NCI-H1694 treated with DMSO at 0.1 percent for 48 hours (cell line): ENCODE results near the gene NME9.

ENCODE experiments used
- DNase-seq: peaks from one replicate; lab custom pipeline; 2025; lab: John Stamatoyannopoulos, UW

The NME9 gene

DNA sequence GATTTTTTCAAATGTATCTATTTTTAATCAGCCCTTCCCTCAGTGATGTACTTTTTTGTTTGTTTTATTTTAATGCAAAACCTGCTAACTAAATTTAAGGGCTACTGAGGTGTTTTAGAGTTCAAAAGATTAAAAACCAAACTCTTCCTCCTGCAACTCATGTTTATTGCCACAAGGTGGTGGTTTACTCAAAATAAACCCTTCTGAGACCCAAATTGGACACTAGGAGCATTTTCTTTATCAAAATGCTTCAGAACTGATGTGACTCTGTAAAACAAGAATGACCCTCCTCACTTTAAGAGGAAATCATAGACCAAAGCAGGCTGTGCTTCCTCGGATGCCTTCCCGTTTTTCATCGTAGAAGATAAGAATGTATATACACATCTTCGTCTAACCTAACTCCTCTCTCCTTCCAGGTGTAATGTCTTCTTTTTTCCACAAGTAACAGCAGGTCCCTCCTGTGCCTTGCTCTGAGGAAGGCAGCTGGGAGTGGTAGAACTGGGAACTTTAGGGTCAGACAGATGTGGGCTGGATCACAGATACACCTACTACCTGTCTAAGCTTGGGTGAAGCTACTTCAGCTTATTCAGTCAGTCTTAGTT is 2.9 kb upstream of the NME9 start:
- DNase-seq = peak; percentile 54

DNA sequence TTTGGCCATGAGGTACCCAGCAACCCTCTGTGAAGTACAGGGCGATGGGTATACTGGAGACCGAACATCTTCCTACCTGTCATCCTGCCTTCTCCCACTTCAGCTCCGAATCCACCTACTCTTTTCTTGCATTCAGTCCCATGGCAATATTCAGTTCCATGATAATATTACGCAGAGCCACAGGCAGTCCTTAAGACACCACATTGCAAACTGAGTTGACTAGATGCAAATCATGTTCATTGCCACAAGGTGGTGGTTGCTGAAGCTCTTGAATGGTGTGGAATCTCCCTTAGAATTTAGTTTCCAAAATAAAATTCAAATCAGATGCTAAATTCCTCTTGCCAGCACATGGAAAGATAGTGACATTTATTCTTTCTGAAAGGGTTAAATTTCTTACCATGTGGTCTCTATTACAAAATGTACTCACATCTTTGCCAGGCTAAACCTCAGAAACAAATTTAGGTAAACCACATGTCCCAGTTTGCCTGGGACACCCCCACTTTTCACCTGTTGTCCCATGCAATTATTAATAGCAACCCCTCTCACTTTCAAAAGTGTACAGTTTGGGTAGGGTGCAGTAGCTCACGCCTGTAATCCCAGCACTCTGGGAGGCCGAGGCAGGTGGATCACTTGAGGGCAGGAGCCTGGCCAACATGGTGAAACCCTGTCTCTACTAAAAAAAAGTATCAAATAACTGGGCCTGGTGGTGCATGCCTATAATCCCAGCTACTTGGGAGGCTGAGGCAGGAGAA is 1.7 kb upstream of the NME9 start:
- peak; percentile 7 for DNase-seq

GRCh38 chr3:138329984-138330293 is 288 bp upstream of the NME9 start:
- DNase-seq = no peak

DNA sequence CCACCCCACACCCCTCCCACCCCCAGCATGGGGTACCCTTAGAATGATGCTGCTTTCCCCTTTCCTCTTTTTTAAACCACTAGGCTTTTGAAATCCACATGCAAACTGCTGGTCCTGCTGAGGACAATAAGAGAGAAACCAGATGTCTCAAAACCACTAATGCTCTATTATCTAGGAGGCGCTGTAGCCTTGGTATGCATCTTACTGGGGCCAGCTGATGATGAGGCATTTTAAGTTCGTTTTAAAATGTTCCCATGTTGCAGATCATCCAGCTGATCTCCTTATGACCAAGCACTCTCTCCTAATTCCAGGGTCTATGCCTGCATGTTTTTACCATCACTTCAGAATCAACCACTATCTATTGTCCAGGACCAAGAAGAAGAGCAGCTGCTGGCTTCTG is 1.3 kb downstream of the NME9 start:
- no peak for DNase-seq

- DNase-seq = no peak
Observed at GRCh38 chr3:138327831-138328230, 1.8 kb downstream of the NME9 start.

DNA sequence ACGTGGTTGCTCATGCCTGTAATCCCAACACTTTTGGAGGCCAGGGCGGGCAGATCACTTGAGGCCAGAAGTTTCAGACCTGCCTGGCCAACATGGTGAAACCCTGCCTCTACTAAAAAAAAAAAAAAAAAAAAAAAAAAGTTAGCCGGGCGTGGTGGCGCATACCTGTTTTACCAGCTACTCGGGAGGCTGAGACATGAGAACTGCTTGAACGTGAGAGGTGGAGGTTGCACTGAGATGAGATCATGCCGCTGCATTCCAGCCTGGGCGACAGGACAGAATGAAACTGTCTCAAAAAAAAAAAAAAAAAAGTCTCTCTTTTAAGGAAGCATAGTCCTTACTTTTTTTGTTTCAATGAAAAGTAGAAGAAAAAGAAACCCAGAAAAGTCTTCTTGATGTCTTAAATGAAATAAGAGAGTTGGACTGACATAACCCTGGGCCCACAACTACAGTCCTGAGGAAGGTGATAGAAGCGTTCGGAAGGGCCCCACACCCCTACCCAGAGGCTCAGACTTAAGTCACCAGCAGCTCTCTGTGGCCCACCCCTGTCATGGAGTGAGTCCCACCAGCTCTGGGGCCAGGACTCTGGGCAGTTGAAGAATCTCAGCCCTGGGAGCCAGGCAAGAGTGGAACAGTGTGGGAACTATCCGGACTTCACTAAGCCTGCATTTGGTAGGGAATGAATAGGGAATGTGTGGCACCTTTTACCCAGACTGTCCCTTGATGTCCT is 2.6 kb downstream of the NME9 start:
- DNase-seq = no peak

GRCh38 chr3:138325990-138326389 is 3.7 kb downstream of the NME9 start:
- no peak for DNase-seq

GRCh38 chr3:138323971-138324370 is 5.7 kb downstream of the NME9 start:
- DNase-seq = no peak

DNA sequence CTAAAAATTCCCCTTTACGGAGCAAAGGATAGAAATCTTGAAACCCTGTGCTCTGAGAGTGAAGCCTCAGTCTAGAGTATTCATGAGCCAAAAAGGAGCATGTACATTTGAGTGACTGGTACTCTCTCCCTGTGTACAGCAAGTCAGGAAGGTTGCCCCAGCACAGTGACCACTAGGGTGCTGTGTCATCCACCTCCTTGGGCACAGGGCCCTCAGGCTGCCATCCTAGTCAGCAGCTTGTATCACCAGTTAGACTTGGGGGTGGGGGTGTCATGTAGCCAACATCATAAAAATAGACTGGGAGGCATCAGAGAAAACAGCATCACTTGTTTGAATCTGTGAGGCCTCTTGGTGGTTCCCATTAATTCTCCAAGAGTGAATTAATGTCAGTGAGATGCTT is 12.0 kb downstream of the NME9 start:
- DNase-seq = no peak

DNA sequence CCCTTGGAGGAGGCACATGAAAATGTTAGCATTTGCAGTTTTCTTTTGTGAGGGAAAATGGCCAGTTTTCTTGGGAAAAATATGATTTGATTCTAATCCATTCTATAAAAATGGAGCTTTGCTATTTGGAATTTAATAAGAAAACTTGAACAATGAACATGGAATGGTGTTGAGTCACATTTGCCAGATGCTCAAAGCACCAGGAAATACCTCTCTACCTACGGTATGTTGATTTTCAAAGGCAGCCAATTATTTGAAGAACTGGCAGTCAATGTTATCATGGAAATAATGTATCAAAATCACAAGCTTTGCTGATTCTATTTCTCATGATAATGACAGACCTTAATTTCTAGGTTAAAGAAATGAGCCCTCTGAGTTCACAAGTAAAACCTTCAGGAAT is 14.9 kb downstream of the NME9 start:
- DNase-seq = no peak

DNA sequence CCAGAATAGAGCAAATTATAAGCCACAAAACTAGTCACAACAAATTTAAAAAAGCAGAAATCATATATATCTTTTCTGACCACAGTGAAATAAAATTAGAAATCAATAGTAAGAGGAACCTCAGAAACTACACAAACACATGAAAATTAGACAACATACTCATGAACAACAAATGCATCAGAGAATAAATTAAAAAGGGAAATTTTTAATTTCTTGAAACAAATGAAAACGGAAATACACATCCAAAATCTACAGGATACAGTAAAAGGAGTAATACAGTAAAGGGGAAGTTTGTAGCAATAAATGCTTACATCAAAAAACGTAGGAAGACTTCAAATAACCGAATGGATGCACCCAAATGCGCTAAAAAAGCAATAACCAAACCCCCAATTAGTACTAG is 19.2 kb downstream of the NME9 start:
- DNase-seq = no peak

DNA sequence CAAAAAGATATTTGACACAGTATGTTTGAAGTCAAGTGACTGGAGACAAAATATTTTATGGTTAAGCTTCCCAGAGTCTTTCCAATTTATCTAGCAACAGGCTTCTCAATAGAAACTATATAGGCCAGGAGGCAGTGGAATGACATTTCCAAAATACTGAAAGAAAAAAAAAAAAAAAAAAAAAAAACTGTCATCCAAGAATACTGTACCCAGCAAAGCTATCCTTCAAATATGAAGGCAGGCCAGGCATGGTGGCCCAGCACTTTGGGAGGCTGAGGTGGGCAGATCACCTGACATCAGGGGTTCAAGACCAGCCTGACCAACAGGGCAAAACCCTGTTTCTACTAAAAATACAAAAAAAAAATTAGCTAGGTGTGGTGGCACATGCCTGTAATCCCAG is 20.9 kb downstream of the NME9 start:
- DNase-seq = no peak

- no peak for DNase-seq
Observed at GRCh38 chr3:138307899-138308298, 21.8 kb downstream of the NME9 start.

- no peak for DNase-seq
Observed at GRCh38 chr3:138303474-138303873, 26.2 kb downstream of the NME9 start.

GRCh38 chr3:138300647-138301046 is 29.0 kb downstream of the NME9 start:
- no peak for DNase-seq

DNA sequence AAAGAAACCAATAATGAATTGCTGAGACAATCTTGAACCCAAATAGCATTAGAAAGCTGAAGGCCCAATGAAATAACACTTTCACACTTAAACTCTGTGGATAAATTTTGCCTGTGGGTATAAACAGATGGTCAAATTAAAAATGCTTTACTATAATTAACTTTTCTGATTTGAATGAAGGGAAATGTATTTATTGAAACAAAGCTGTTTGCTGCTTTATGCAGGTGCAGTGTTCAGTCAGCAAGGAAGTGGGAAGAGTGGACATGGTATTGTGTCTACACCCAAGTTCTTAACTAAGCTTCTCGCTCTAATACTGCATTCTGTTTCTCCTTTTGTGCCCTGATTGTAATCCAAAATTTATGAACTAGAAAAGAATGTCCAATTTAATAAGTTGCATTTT is 31.8 kb downstream of the NME9 start:
- DNase-seq = no peak

- no peak for DNase-seq
Observed at GRCh38 chr3:138297059-138297607, 32.5 kb downstream of the NME9 start.

- DNase-seq = no peak
Observed at GRCh38 chr3:138296639-138297038, 33.0 kb downstream of the NME9 start.

- DNase-seq = no peak
Observed at GRCh38 chr3:138289701-138290100, 40.0 kb downstream of the NME9 start.

DNA sequence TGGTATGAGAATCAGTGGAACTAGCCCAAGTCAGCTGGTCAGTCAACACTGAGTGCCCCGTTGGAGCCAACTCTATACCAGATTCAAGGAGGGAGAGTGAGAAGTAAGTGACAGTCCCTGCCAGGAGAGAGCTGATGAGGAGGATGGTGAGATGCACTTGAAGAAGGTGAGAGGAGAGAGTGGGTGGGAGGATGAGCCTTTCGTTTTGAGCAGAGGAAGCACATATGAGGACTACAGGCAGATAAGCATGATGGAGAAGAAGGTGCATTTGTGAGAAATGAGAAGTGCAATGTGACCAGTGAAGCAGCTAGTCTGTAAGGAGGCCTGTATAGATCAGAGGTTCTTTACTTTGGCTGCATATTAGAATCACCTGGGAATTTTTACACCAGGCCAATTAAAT is 40.4 kb downstream of the NME9 start:
- DNase-seq = no peak

GRCh38 chr3:138284957-138285477 is 44.6 kb downstream of the NME9 start:
- no peak for DNase-seq

GRCh38 chr3:138284079-138284478 is 45.6 kb downstream of the NME9 start:
- DNase-seq = no peak

DNA sequence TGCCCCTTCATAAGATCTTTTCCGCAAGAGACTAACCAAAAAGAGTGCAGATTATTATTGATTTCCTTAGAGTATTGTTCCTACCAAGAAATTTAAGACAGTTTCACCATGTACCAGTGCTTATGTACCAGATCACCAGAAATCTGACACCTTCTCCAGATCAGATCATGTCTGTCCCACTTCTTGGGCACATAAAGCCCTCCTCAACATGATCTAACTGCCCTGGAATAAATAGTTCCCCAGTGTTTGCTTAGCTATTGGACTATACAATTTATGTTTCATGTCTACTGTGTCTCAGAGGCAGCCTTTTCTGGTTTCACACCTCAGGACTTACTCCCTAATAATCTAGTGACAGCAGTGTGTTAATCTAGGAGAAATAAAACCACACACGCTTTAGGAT is 46.8 kb downstream of the NME9 start:
- DNase-seq = no peak
